Epithelial cell of proximal tubule (primary cell): ENCODE measurements around the gene RALGPS1. TPM values are rescaled to one million over a fixed set of nuclear protein-coding genes. Genes with fewer than 3 reads are reported as not detected.

ENCODE experiments used
- DNase-seq: peaks from one replicate; pipeline ENCODE4 v3.0.0-alpha.2; 2011; ENCODE audit warnings: low read depth
- H3K4me3 ChIP-seq: 2 replicates; pipeline ENCODE4 v1.5.1; 2011; ENCODE audit warnings: low read depth, mild to moderate bottlenecking, low read length
- CTCF ChIP-seq: conservative IDR thresholded peaks from 2 replicates; pipeline ENCODE4 v1.5.1; 2012; ENCODE audit warnings: low read depth, mild to moderate bottlenecking, low read length
- total RNA-seq: library from RNA; depleted of rRNA; stranded (reverse); fragments of >200 nt; gene quantifications from 2 replicates; pipeline ENCODE4 v1.2.3, GENCODE V29; 2015

RALGPS1 gene
- total RNA-seq, 1 donor from 2014 or later, result 4.0 TPM

- TF ChIP-seq CTCF, result no peak
- DNase-seq, result no peak
- H3K4me3 ChIP-seq, result no peak overlapping the region
Observed at GRCh38 chr9:127074561-127075548, 160.3 kb downstream of the RALGPS1 start.

GRCh38 chr9:127075624-127076372 lies 161.2 kb downstream of the RALGPS1 start:
- TF ChIP-seq CTCF, result no peak
- H3K4me3 ChIP-seq, result no peak overlapping the region
- DNase-seq, result no peak

- DNase-seq, result no peak
- no peak overlapping the region for H3K4me3 ChIP-seq
- TF ChIP-seq CTCF, result no peak
Observed at GRCh38 chr9:127076860-127077643, 162.5 kb downstream of the RALGPS1 start.

GRCh38 chr9:127077644-127077946 lies 163.0 kb downstream of the RALGPS1 start:
- no peak for TF ChIP-seq CTCF
- no peak for DNase-seq
- H3K4me3 ChIP-seq, result no peak overlapping the region

GRCh38 chr9:127078336-127078735 lies 163.8 kb downstream of the RALGPS1 start:
- TF ChIP-seq CTCF, result no peak
- DNase-seq, result no peak

GRCh38 chr9:127078988-127079387 lies 164.4 kb downstream of the RALGPS1 start:
- H3K4me3 ChIP-seq, result no peak overlapping the region
- no peak for TF ChIP-seq CTCF
- no peak for DNase-seq

More at GRCh38 chr9:127078336-127078735, 163.8 kb downstream of the RALGPS1 start:
- no peak overlapping the region for H3K4me3 ChIP-seq
